ENCODE data around the gene HPF1. TPM values are rescaled to one million over a fixed set of nuclear protein-coding genes. Genes with fewer than 3 reads are reported as not detected.

Gene HPF1
- total and polyA plus RNA-seq, 7 donors: 13.2 to 44.7 (median 17.3) TPM

DNA sequence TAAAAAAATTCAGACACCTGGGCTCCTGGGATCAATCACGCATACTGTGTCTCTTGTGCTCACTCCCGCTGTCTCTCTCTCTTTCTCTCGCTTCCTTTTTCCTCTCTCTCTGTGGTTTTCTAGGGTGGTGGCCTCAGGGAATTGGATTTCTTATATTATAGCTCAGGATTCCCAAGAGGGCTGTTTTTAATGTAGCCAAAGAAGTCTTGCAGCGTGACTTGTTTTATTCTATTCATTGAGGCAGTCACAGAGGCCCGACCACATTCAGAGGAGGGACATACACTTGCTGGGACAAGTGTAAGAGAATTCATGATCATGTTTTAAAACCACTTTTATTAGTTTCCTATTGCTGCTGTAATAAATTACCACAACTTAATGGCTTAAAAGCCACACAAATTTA, 59.4 kb downstream of the HPF1 start:
- no peak for DNase-seq
- H3K27me3 ChIP-seq (ENCODE audit: insufficient read depth in 3 of 3, low read length in 2 of 3): no peaks in the 10 kb centered on the region
- intact Hi-C loops (cut with DNase I): no loop called here
- no peak for ATAC-seq
- no peaks in the 10 kb centered on the region for H3K9me3 ChIP-seq
- no peaks in the 10 kb centered on the region for H3K4me1 ChIP-seq
- 94 to 97% (median 94%) methylated on average over 5 of the region's 5 CpGs for WGBS, 3 donors
- peaks cover 7 to 70% of the 10 kb centered on the region in 2 donors for H3K36me3 ChIP-seq (ENCODE audit: insufficient read depth in 1 of 2, low read depth in 1 of 2)
- TF ChIP-seq, protein P1, sequence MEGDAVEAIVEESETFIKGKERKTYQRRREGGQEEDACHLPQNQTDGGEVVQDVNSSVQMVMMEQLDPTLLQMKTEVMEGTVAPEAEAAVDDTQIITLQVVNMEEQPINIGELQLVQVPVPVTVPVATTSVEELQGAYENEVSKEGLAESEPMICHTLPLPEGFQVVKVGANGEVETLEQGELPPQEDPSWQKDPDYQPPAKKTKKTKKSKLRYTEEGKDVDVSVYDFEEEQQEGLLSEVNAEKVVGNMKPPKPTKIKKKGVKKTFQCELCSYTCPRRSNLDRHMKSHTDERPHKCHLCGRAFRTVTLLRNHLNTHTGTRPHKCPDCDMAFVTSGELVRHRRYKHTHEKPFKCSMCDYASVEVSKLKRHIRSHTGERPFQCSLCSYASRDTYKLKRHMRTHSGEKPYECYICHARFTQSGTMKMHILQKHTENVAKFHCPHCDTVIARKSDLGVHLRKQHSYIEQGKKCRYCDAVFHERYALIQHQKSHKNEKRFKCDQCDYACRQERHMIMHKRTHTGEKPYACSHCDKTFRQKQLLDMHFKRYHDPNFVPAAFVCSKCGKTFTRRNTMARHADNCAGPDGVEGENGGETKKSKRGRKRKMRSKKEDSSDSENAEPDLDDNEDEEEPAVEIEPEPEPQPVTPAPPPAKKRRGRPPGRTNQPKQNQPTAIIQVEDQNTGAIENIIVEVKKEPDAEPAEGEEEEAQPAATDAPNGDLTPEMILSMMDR (IDR thresholded peaks at IDR 0.05): no peak
- H3K27ac ChIP-seq: no peak overlapping the region
- H3K4me3 ChIP-seq: no peak overlapping the region

DNA sequence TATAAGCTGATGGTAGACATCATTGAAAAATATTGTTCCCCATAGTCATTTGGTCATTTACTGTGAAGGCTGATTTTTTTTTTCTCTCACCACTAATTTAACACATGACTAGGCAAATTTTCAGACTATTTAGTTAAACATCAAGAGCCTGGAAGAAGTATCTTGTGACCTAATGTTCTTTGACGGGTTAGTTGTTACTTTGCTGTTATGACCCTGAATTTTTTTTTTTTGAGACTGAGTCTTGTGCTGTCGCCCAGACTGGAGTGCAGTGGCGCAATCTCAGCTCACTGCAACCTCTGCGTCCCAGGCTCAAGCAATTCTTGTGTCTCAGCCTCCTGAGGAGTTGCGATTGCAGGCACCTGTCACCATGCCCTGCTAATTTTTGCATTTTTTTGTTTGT, 67.0 kb downstream of the HPF1 start:
- peaks cover 0 to 48% of the 10 kb centered on the region in 2 donors for H3K36me3 ChIP-seq (ENCODE audit: insufficient read depth in 1 of 2, low read depth in 1 of 2)
- TF ChIP-seq, protein P1 (IDR thresholded peaks at IDR 0.05): no peak
- H3K27me3 ChIP-seq (ENCODE audit: insufficient read depth in 3 of 3, low read length in 2 of 3): no peaks in the 10 kb centered on the region
- H3K27ac ChIP-seq: no peak overlapping the region
- DNase-seq (no peak), ATAC-seq (no peak)
- intact Hi-C loops (cut with DNase I): no loop called here
- WGBS, 3 donors: 83 to 97% (median 85%) methylated on average over 5 of the region's 5 CpGs
- no peaks in the 10 kb centered on the region for H3K4me1 ChIP-seq
- no peaks in the 10 kb centered on the region for H3K9me3 ChIP-seq
- no peak overlapping the region for H3K4me3 ChIP-seq

DNA sequence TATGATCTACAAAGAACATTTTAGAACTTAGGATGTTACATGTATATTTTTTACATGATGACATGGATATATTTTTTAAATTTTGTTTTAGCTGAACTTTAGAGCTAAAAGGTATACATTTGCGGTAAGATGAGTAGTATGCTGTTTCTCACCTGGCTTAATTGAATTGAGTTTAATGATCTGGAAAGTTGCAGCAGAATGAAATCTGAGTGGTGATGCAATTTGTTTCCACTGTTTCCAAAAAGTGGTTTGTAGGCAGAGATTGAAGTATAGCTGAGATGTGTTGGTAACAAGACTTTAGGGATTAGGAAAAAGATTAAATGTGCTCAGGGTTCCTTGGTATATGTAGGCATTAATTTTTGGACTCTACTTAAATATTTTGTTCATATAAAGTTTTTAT, 68.1 kb downstream of the HPF1 start:
- TF ChIP-seq, protein P1 (IDR thresholded peaks at IDR 0.05): no peak
- ATAC-seq (no peak), DNase-seq (no peak)
- H3K9me3 ChIP-seq: no peaks in the 10 kb centered on the region
- intact Hi-C loops (cut with DNase I): no loop called here
- WGBS, 3 donors: 88 to 93% (median 91%) methylated on average over 1 of the region's 1 CpG
- H3K27ac ChIP-seq: no peak overlapping the region
- H3K27me3 ChIP-seq (ENCODE audit: insufficient read depth in 3 of 3, low read length in 2 of 3): no peaks in the 10 kb centered on the region
- no peak overlapping the region for H3K4me3 ChIP-seq
- H3K4me1 ChIP-seq: no peaks in the 10 kb centered on the region
- peaks cover 0 to 46% of the 10 kb centered on the region in 2 donors for H3K36me3 ChIP-seq (ENCODE audit: insufficient read depth in 1 of 2, low read depth in 1 of 2)

DNA sequence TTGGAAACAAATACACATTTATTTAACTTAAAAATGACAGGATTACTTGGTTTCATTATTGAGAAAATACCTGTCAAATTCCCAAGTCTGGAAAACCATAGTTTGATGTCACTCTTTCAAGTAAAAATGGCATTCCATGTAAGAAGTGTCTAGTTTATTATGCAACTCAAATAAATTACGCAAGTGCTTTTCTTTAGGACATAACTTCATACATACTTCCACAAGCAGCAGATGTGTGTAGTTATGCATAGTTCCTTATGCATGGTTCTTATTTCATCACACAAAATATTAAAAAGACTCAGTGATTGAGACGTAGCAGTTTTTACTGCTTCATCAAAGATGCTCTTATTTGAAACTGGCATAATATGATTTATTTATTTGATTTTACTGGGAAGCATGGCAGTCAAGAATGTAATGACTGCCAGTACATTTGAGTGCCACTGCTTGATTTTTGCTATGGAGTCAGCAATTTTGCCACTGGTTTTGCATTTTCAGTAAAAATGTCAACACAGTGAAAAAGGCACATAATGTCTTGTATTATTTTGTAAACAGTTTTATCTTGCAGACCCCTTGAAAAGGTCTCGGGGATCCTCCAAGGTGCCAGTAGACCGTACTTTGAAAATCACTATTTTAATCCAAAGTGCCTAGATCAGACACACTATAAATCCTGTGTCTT, 75.2 kb downstream of the HPF1 start:
- no peak for DNase-seq
- TF ChIP-seq, protein P1 (IDR thresholded peaks at IDR 0.05): no peak
- H3K4me3 ChIP-seq: no peak overlapping the region
- peaks cover 4 to 46% of the 10 kb centered on the region in 2 donors for H3K36me3 ChIP-seq (ENCODE audit: insufficient read depth in 1 of 2, low read depth in 1 of 2)
- no peaks in the 10 kb centered on the region for H3K27me3 ChIP-seq (ENCODE audit: insufficient read depth in 3 of 3, low read length in 2 of 3)
- WGBS, 3 donors: 91 to 93% (median 92%) methylated on average over 4 of the region's 4 CpGs
- no peaks in the 10 kb centered on the region for H3K9me3 ChIP-seq
- H3K27ac ChIP-seq: no peak overlapping the region
- H3K4me1 ChIP-seq: no peaks in the 10 kb centered on the region
- intact Hi-C loops (cut with DNase I): no loop called here
- no peak for ATAC-seq

Other genes starting within 250 kb of the HPF1 start
- gene NEK1, start 145.4 kb downstream of the HPF1 start, total RNA-seq: 1 to 10 TPM; 7.6 to 8.8 (median 8.3) TPM
- gene NEK1, start 145.4 kb downstream of the HPF1 start, polyA plus RNA-seq: 1 to 10 TPM; 3.0 to 3.6 (median 3.4) TPM
- gene CLCN3, start 137.4 kb downstream of the HPF1 start, total RNA-seq: 10 to 100 TPM; 24.3 to 32.3 (median 25.6) TPM
- gene CLCN3, start 137.4 kb downstream of the HPF1 start, polyA plus RNA-seq: 10 to 100 TPM in 2 of 3 donors, 1 to 10 TPM in 1; 7.9 to 23.5 (median 10.5) TPM

Data from psoas muscle (tissue), 8 donors.